Brain microvascular endothelial cell (primary cell): Measurements from ENCODE around the gene ALDH1A2.

Experiments used
- DNase-seq: peaks from one replicate; pipeline ENCODE4 v3.0.0-alpha.2; 2020
- H3K27ac ChIP-seq: fragments of 250-450 bp; sonication (Bioruptor Pico); 2 replicates; pipeline ENCODE4 v1.5.1; 2020; ENCODE audit warnings: mild to moderate bottlenecking, moderate library complexity
- H3K27me3 ChIP-seq: fragments of 250-450 bp; sonication (Bioruptor Pico); replicated peaks from 2 replicates; pipeline ENCODE4 v1.5.1; 2020; ENCODE audit warnings: mild to moderate bottlenecking
- H3K36me3 ChIP-seq: fragments of 250-450 bp; sonication (Bioruptor Pico); replicated peaks from 2 replicates; pipeline ENCODE4 v1.5.1; 2020; ENCODE audit warnings: mild to moderate bottlenecking
- H3K4me3 ChIP-seq: 2 replicates; pipeline ENCODE4 v1.5.1; 2011; ENCODE audit warnings: low read depth, mild to moderate bottlenecking, control low read depth, low read length, moderate library complexity
- CTCF ChIP-seq: IDR thresholded peaks from 2 replicates; pipeline ENCODE4 v1.5.1; 2011; ENCODE audit warnings: low read depth, mild to moderate bottlenecking, moderate library complexity, low read length, control low read depth, inconsistent platforms; ENCODE audit errors: missing control alignments
- in situ Hi-C: cut with HindIII; loops from 2 replicates; pipeline ENCODE4 v1.10.0; 2017; ENCODE audit warnings: low sequenced_read_pairs, low pct_ligation_motif_present

Gene ALDH1A2

GRCh38 chr15:57972864-57973263 is 92.6 kb downstream of the ALDH1A2 start:
- H3K4me3 ChIP-seq, result no peak overlapping the region
- no peaks in the 10 kb centered on the region for H3K36me3 ChIP-seq
- in situ Hi-C loops, result no loop called here
- DNase-seq, result no peak
- TF ChIP-seq CTCF, result no peak
- H3K27ac ChIP-seq, result no peak overlapping the region
- H3K27me3 ChIP-seq, result no peaks in the 10 kb centered on the region

- in situ Hi-C loops, result no loop called here
- TF ChIP-seq CTCF, result no peak
- no peak overlapping the region for H3K27ac ChIP-seq
- DNase-seq, result no peak
- H3K36me3 ChIP-seq, result no peaks in the 10 kb centered on the region
- no peak overlapping the region for H3K4me3 ChIP-seq
- H3K27me3 ChIP-seq, result no peaks in the 10 kb centered on the region
Observed at GRCh38 chr15:57969996-57970395, 95.5 kb downstream of the ALDH1A2 start.

GRCh38 chr15:57969355-57969754 is 96.2 kb downstream of the ALDH1A2 start:
- no peaks in the 10 kb centered on the region for H3K27me3 ChIP-seq
- TF ChIP-seq CTCF, result peak; percentile 68
- peak; percentile 38 for DNase-seq
- H3K27ac ChIP-seq, result no peak overlapping the region
- no peaks in the 10 kb centered on the region for H3K36me3 ChIP-seq
- in situ Hi-C loops, result no loop called here
- H3K4me3 ChIP-seq, result no peak overlapping the region

- H3K27ac ChIP-seq, result no peak overlapping the region
- no peak for DNase-seq
- H3K36me3 ChIP-seq, result no peaks in the 10 kb centered on the region
- no peak for TF ChIP-seq CTCF
- in situ Hi-C loops, result no loop called here
- no peak overlapping the region for H3K4me3 ChIP-seq
- H3K27me3 ChIP-seq, result no peaks in the 10 kb centered on the region
Observed at GRCh38 chr15:57962887-57963286, 102.6 kb downstream of the ALDH1A2 start.

- H3K36me3 ChIP-seq, result no peaks in the 10 kb centered on the region
- no peak overlapping the region for H3K27ac ChIP-seq
- no peak for DNase-seq
- H3K27me3 ChIP-seq, result no peaks in the 10 kb centered on the region
- TF ChIP-seq CTCF, result no peak
- in situ Hi-C loops, result no loop called here
- H3K4me3 ChIP-seq, result no peak overlapping the region
Observed at GRCh38 chr15:57961919-57962318, 103.6 kb downstream of the ALDH1A2 start.

- in situ Hi-C loops, result no loop called here
- TF ChIP-seq CTCF, result no peak
- Histone ChIP-seq H3K4me3 (no peak overlapping the region), H3K36me3 (no peaks in the 10 kb centered on the region), H3K27me3 (no peaks in the 10 kb centered on the region), H3K27ac (no peak overlapping the region)
- DNase-seq, result no peak
Observed at GRCh38 chr15:57957113-57957512, 108.4 kb downstream of the ALDH1A2 start.
